ENCODE measurements around the gene KIF27.
A peak's percentile ranks its signal among the peaks of the same experiment; 100 is the strongest.
"Not testable (repeated sequence)": the region's sequence is repeated elsewhere in the genome, so short reads cannot be mapped to it uniquely, and the experiment has no call there.

KIF27 gene

DNA sequence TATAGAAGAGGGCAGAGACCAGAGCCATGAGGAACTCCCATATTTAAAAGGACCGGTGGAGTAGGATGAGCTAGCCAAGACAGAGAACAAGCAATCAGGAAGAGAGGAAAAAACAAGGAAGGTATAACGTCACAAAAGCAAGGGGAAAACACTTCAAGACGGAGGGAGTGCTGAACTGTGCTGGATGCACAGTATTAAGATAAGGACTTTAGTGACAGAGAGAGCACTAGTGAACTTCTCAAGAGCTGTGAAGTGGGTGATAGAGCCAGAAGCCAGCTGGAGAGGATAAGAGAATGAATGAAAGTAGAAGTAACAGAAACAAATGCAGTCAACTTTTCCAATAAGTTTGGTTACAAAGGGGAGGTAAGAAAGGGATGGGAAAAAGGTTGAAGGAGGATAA lies 45.7 kb downstream of the KIF27 start:
- ATAC-seq, result not testable (repeated sequence)

GRCh38 chr9:83849895-83850294 lies 71.3 kb downstream of the KIF27 start:
- ATAC-seq, result not testable (repeated sequence)

DNA sequence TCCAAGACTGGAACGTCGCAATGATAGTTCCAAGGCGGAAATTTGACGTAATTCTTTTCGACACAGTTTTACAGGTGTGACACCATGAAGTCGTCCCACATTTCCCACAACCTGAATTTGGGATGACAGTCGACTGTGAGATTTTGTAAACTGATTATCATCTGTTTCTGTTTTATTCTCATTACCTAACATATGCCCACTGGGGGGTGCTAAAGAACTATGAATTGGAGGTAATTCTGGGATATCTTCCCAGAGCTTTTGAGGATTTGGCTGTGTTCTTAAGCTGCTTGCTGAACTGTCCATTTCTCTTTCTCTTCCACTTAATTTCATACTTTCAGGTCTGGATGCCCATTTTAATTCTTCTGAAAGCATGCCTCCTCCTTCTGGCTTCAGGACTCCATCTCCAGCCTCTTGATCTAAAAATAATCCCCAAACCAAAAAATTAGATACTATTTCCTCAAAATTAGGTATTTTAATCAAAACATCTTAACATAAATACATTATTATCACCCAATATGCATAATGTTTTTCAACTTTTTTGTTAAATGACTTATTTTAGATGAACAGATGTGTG lies 84.1 kb downstream of the KIF27 start:
- ATAC-seq, result peak; percentile 89

- peak; percentile 58; the same call in 1 of the 3 replicates for ATAC-seq
Observed at GRCh38 chr9:83830426-83831071, 90.7 kb downstream of the KIF27 start.

GRCh38 chr9:83824986-83825623 lies 96.1 kb downstream of the KIF27 start:
- peak; percentile 98 for ATAC-seq

DNA sequence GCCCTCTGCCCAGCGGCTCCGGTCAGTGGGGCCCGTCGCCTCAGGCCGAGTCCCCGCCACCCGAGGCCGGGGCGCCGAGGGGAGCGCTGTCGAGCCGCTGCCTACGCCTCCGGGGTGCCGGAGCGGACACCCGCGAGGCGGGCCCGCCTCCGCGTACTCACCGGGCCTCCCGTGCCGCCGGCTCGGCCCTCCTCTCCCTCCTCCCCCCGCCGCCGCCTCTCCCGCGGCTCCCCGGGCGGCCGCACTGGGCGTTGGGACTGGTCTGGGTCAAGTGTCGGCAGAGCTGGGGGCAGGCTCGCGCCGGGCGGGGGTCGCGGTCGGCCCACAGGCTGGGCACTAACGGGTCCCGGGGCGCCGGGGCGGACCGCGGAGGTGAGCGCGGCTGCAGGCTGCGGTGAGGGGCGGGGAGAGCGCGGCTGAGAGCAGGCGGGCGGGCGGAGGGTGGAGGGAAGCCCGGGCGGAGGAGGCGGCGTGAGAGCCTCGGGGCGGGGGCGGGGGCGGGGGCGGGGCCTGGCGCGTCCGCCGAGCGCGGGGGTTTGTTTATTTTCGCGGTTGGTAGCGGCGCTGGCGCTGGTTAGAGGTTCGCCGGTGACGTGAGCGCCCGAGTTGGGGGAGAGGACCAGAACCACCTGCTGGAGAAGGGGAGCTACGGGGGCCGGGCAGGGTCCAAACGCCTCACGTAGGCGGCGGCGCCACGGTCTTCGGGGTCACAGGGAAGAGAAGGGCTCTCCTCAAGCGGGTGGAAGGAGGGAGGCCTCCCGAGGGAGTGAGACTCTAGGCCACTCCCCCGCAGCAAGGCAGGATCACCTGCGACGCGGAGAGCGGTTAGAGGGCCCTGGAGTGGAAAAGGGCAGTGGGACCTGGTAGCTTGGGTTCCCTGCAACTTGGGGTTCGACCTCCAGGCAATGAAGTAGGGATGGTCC lies 103.6 kb downstream of the KIF27 start, which contains the start of gene GKAP1:
Gene GKAP1, minus strand, starts transcription at position 414 of the 923 bp plus-strand sequence. CDS start 11,252 bp downstream, outside the sequence.
- ATAC-seq, result peak; percentile 94

- not testable (repeated sequence) for ATAC-seq
Observed at GRCh38 chr9:83817011-83817355, 104.2 kb downstream of the KIF27 start.

- not testable (repeated sequence) for ATAC-seq
Observed at GRCh38 chr9:83815120-83815519, 106.1 kb downstream of the KIF27 start.

- ATAC-seq, result not testable (repeated sequence)
Observed at GRCh38 chr9:83809213-83809612, 112.0 kb downstream of the KIF27 start.

DNA sequence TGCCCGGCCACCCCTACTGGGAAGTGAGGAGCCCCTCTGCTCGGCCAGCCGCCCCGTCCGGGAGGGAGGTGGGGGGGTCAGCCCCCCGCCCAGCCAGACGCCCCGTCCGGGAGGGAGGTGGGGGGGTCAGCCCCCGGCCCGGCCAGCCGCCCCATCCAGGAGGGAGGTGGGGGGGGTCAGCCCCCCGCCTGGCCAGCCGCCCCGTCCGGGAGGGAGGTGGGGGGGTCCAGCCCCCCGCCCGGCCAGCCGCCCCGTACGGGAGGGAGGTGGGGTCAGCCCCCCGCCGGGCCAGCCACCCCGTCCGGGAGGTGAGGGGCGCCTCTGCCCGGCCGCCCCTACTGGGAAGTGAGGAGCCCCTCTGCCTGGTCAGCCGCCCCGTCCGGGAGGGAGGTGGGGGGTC lies 116.8 kb downstream of the KIF27 start:
- not testable (repeated sequence) for ATAC-seq

DNA sequence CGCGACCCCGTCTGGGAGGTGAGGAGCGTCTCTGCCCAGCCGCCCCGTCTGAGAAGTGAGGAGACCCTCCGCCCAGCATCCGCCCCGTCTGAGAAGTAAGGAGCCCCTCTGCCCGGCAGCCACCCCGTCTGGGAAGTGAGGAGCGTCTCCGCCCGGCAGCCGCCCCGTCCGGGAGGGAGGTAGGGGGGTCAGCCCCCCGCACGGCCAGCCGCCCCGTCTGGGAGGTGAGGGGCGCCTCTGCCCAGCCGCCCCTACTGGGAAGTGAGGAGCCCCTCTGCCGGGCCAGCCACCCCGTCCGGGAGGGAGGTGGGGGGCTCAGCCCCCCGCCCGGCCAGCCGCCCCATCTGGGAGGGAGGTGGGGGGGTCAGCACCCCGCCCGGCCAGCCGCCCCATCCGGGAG lies 117.3 kb downstream of the KIF27 start:
- not testable (repeated sequence) for ATAC-seq

DNA sequence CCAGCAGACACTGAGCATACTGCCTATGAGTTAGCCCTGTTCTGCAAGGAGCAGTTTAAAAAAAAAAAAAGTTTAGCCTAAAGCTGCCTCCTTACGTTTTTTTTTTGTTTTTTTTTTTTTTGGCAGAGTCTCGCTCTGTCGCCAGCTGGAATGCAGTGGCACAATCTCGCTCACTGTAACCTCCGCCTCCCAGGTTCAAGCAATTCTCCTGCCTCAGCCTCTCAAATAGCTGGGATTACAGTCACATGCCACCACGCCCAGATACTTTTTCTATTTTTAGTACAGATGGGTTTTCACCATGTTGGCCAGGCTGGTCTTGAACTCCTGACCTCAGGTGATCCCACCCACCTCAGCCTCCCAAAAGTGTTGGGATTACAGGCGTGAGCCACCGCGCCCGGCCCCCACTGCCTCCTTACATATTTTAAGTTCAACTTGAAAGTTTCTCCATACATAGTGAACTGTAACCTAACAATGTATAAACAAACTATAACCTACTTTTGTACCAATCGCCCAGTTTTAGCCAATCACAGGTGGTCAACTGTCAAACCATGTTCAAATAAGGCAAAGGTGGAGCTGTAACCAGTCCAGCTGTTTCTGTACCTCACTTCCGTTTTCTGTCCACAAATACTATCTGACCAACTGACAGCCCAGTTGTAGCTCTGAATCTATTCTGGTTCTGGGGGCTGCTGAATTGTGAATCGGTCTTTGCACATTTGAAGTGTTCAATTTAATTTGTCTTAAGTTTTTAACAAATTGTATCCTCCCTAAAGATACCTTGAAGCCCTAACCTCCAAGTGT lies 120.8 kb downstream of the KIF27 start:
- ATAC-seq, result no peak
- TF ChIP-seq ZFP30 (CRISPR knock-in tag; IDR thresholded peaks at IDR 0.05), result no peak
- no peak for TF ChIP-seq ESRRG (CRISPR knock-in tag; IDR thresholded peaks at IDR 0.05)
- TF ChIP-seq ARNTL (CRISPR knock-in tag; IDR thresholded peaks at IDR 0.05; ENCODE audit: borderline replicate concordance, low read depth), result no peak
- TF ChIP-seq, protein P1, sequence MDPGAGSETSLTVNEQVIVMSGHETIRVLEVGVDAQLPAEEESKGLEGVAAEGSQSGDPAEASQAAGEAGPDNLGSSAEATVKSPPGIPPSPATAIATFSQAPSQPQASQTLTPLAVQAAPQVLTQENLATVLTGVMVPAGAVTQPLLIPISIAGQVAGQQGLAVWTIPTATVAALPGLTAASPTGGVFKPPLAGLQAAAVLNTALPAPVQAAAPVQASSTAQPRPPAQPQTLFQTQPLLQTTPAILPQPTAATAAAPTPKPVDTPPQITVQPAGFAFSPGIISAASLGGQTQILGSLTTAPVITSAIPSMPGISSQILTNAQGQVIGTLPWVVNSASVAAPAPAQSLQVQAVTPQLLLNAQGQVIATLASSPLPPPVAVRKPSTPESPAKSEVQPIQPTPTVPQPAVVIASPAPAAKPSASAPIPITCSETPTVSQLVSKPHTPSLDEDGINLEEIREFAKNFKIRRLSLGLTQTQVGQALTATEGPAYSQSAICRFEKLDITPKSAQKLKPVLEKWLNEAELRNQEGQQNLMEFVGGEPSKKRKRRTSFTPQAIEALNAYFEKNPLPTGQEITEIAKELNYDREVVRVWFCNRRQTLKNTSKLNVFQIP (CRISPR knock-in tag; IDR thresholded peaks at IDR 0.05; ENCODE audit: borderline replicate concordance, low read depth), result no peak
- TF ChIP-seq TOX (CRISPR knock-in tag; IDR thresholded peaks at IDR 0.05; ENCODE audit: borderline replicate concordance), result no peak
- no peak for TF ChIP-seq SNAI2 (CRISPR knock-in tag; IDR thresholded peaks at IDR 0.05)
- TF ChIP-seq, protein P2, sequence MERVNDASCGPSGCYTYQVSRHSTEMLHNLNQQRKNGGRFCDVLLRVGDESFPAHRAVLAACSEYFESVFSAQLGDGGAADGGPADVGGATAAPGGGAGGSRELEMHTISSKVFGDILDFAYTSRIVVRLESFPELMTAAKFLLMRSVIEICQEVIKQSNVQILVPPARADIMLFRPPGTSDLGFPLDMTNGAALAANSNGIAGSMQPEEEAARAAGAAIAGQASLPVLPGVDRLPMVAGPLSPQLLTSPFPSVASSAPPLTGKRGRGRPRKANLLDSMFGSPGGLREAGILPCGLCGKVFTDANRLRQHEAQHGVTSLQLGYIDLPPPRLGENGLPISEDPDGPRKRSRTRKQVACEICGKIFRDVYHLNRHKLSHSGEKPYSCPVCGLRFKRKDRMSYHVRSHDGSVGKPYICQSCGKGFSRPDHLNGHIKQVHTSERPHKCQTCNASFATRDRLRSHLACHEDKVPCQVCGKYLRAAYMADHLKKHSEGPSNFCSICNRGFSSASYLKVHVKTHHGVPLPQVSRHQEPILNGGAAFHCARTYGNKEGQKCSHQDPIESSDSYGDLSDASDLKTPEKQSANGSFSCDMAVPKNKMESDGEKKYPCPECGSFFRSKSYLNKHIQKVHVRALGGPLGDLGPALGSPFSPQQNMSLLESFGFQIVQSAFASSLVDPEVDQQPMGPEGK (CRISPR knock-in tag; IDR thresholded peaks at IDR 0.05; ENCODE audit: borderline replicate concordance), result no peak
- no peak for TF ChIP-seq CREB5 (CRISPR knock-in tag; IDR thresholded peaks at IDR 0.05; ENCODE audit: low read depth)
- no peak for TF ChIP-seq PPARA (CRISPR knock-in tag; IDR thresholded peaks at IDR 0.05; ENCODE audit: borderline replicate concordance)
- no peak for TF ChIP-seq RARB (CRISPR knock-in tag; IDR thresholded peaks at IDR 0.05)
- no peak for TF ChIP-seq GLIS3 (CRISPR knock-in tag; IDR thresholded peaks at IDR 0.05)
- no peak for TF ChIP-seq OSR1 (CRISPR knock-in tag; IDR thresholded peaks at IDR 0.05)
- TF ChIP-seq TCF4 (CRISPR knock-in tag; IDR thresholded peaks at IDR 0.05; ENCODE audit: borderline replicate concordance), result no peak
- no peak for TF ChIP-seq BACH2 (CRISPR knock-in tag; IDR thresholded peaks at IDR 0.05; ENCODE audit: borderline replicate concordance)
- no peak for TF ChIP-seq ZNF70 (CRISPR knock-in tag; IDR thresholded peaks at IDR 0.05)

Measured in SK-N-SH treated with all-trans-retinoic acid at 6 μM for 48 hours (cell line).